H1 (cell line): ENCODE results near the gene SLC4A1AP. TPM values are rescaled to one million over a fixed set of nuclear protein-coding genes. Genes with fewer than 3 reads are reported as not detected.

Source experiments
- CTCF ChIA-PET: fragments of 300-600 bp; sonication (Branson Sonifier 250); formaldehyde crosslinking; loops from one replicate; lab custom pipeline; 2021; ENCODE audit not compliant: partially characterized antibody; lab: Charles Lee
- POLR2A ChIA-PET: fragments of 300-600 bp; sonication (Branson Sonifier 250); formaldehyde crosslinking; loops from one replicate; lab custom pipeline; 2021; ENCODE audit warnings: inconsistent platforms; ENCODE audit not compliant: partially characterized antibody; lab: Charles Lee
- DNase-seq, 2 experiments: peaks; one replicate each; pipeline versions ENCODE4 v3.0.0 to v3.0.0-alpha.2; 2010 to 2022; ENCODE audit warnings: low spot score in 2 of 2, low read depth in 1 of 2, mixed read lengths in 1 of 2
- FAIRE-seq: peaks from 2 replicates; lab custom pipeline; 2011; peaks lifted over from hg19 to GRCh38; lab: Jason Lieb, UNC
- H2AFZ ChIP-seq: 2 replicates; pipeline ENCODE4 v1.8.1; 2012; ENCODE audit warnings: low read length, inconsistent platforms
- H2AK5ac ChIP-seq: 2 replicates; pipeline ENCODE4 v1.6.1; 2013; ENCODE audit warnings: low read depth, low read length
- H2BK120ac ChIP-seq: replicated peaks from 2 replicates; pipeline ENCODE3; 2013; ENCODE audit warnings: low read depth, low read length, inconsistent platforms
- H2BK12ac ChIP-seq: 2 replicates; pipeline ENCODE4 v1.6.1; 2013; ENCODE audit warnings: low read depth, low read length
- H2BK15ac ChIP-seq: 2 replicates; pipeline ENCODE4 v1.6.1; 2013; ENCODE audit warnings: low read length
- H2BK20ac ChIP-seq: 2 replicates; pipeline ENCODE4 v1.6.1; 2013; ENCODE audit warnings: low read length
- H2BK5ac ChIP-seq: 2 replicates; pipeline ENCODE4 v1.6.1; 2013; ENCODE audit warnings: low read depth, low read length
- H3K14ac ChIP-seq: 2 replicates; pipeline ENCODE4 v1.6.1; 2013; ENCODE audit warnings: inconsistent platforms; ENCODE audit not compliant: insufficient read length
- H3K18ac ChIP-seq: 2 replicates; pipeline ENCODE4 v1.6.1; 2013; ENCODE audit warnings: low read length; ENCODE audit errors: extremely low read depth
- H3K23ac ChIP-seq: 2 replicates; pipeline ENCODE4 v1.6.1; 2013; ENCODE audit warnings: inconsistent platforms; ENCODE audit not compliant: insufficient read length
- H3K23me2 ChIP-seq: 2 replicates; pipeline ENCODE4 v1.6.1; 2013; ENCODE audit warnings: low read depth, low read length
- H3K27ac ChIP-seq: 2 replicates; pipeline ENCODE4 v1.6.1; 2011; ENCODE audit warnings: low read depth, low read length, inconsistent platforms
- H3K27me3 ChIP-seq, 4 experiments: replicated peaks in 1 of 4; 1 replicate in 1 of 4; 2 replicates in 3 of 4; pipeline versions ENCODE4 v1.6.1 to v1.8.1; 2011 to 2013; ENCODE audit warnings: low read length in 3 of 4, mild to moderate bottlenecking in 3 of 4, inconsistent platforms in 2 of 4, mixed read lengths in 2 of 4, moderate library complexity in 1 of 4; ENCODE audit not compliant: control insufficient read depth in 3 of 4, insufficient read depth in 3 of 4; ENCODE audit errors: extremely low read depth in 1 of 4
- H3K36me3 ChIP-seq, 4 experiments: 2 replicates each; pipeline versions ENCODE4 v1.6.1 to v1.8.1; 2011 to 2013; ENCODE audit warnings: mild to moderate bottlenecking in 4 of 4, low read length in 3 of 4, moderate library complexity in 2 of 4, control low read depth in 1 of 4, inconsistent platforms in 1 of 4; ENCODE audit not compliant: insufficient read depth in 4 of 4, control insufficient read depth in 2 of 4
- H3K4ac ChIP-seq: replicated peaks from 2 replicates; pipeline ENCODE3; 2013; ENCODE audit warnings: low read length, low read depth, mixed read lengths, inconsistent platforms; ENCODE audit not compliant: insufficient read length
- H3K4me1 ChIP-seq, 4 experiments: replicated peaks in 1 of 4; 1 replicate in 1 of 4; 2 replicates in 3 of 4; pipeline versions ENCODE4 v1.6.1 to v1.8.1; 2011 to 2013; ENCODE audit warnings: low read length in 3 of 4, inconsistent platforms in 2 of 4, mixed read lengths in 1 of 4; ENCODE audit not compliant: insufficient read depth in 4 of 4, control insufficient read depth in 3 of 4
- H3K4me2 ChIP-seq, 2 experiments: 2 replicates each; pipeline versions ENCODE4 v1.6.1 to v1.8.1; 2011 to 2013; ENCODE audit warnings: low read depth in 2 of 2, low read length in 2 of 2, control low read depth in 1 of 2, inconsistent platforms in 1 of 2, mild to moderate bottlenecking in 1 of 2; ENCODE audit not compliant: insufficient read depth in 1 of 2
- H3K4me3 ChIP-seq, 4 experiments: fragments of 200-600, 300-600 bp in 1 of 4; sonication (generic), shearing (Covaris generic), sonication (Bioruptor Twin) in 1 of 4; 2 replicates each; pipeline versions ENCODE4 v1.5.1 to v1.8.1; 2011 to 2016; ENCODE audit warnings: low read length in 4 of 4, low read depth in 3 of 4, control low read depth in 2 of 4, inconsistent platforms in 2 of 4, mild to moderate bottlenecking in 2 of 4, mixed read lengths in 1 of 4, moderate library complexity in 1 of 4; ENCODE audit not compliant: insufficient read depth in 2 of 4; ENCODE audit errors: extremely low read depth in 1 of 4
- H3K56ac ChIP-seq: replicated peaks from 2 replicates; pipeline ENCODE3; 2013; ENCODE audit warnings: low read depth, mild to moderate bottlenecking, mixed read lengths, low read length, inconsistent platforms; ENCODE audit not compliant: insufficient read length
- H3K79me1 ChIP-seq: 2 replicates; pipeline ENCODE4 v1.6.1; 2013; ENCODE audit warnings: low read depth, low read length, control low read depth
- H3K79me2 ChIP-seq, 2 experiments: 2 replicates each; pipeline versions ENCODE4 v1.6.1 to v1.8.1; 2012 to 2013; ENCODE audit warnings: low read length in 2 of 2, mild to moderate bottlenecking in 2 of 2, inconsistent platforms in 1 of 2; ENCODE audit not compliant: insufficient read depth in 2 of 2, control insufficient read depth in 1 of 2
- H3K9ac ChIP-seq, 4 experiments: replicated peaks in 1 of 4; 1 replicate in 1 of 4; 2 replicates in 3 of 4; pipeline versions ENCODE4 v1.6.1 to v1.8.1; 2011 to 2013; ENCODE audit warnings: low read depth in 3 of 4, low read length in 3 of 4, control low read depth in 2 of 4, mild to moderate bottlenecking in 2 of 4, moderate library complexity in 2 of 4, inconsistent platforms in 1 of 4; ENCODE audit errors: extremely low read depth in 1 of 4
- H3K9me3 ChIP-seq, 2 experiments: 2 replicates each; pipeline versions ENCODE4 v1.6.1 to v1.8.1; 2012 to 2013; ENCODE audit warnings: mild to moderate bottlenecking in 2 of 2, moderate library complexity in 2 of 2, control low read depth in 1 of 2, inconsistent platforms in 1 of 2, low read depth in 1 of 2, low read length in 1 of 2, mixed read lengths in 1 of 2; ENCODE audit not compliant: insufficient read depth in 2 of 2
- H4K20me1 ChIP-seq, 2 experiments: replicated peaks in 1 of 2; 2 replicates each; pipeline versions ENCODE3 to v1.8.1; 2011 to 2013; ENCODE audit warnings: inconsistent platforms in 2 of 2, low read length in 2 of 2, mild to moderate bottlenecking in 1 of 2; ENCODE audit not compliant: insufficient read depth in 2 of 2, control insufficient read depth in 1 of 2
- H4K5ac ChIP-seq: 2 replicates; pipeline ENCODE4 v1.6.1; 2013; ENCODE audit warnings: low read length, low read depth, mixed read lengths, inconsistent platforms; ENCODE audit not compliant: insufficient read length
- H4K8ac ChIP-seq: 2 replicates; pipeline ENCODE4 v1.8.0; 2013; ENCODE audit warnings: mild to moderate bottlenecking, moderate library complexity, low read length, inconsistent platforms; ENCODE audit not compliant: insufficient read depth; ENCODE audit errors: extremely low read depth
- H4K91ac ChIP-seq: replicated peaks from 2 replicates; pipeline ENCODE3; 2013; ENCODE audit warnings: low read length, mixed read lengths, inconsistent platforms; ENCODE audit not compliant: insufficient read length
- CEBPB ChIP-seq: IDR thresholded peaks from 2 replicates; pipeline ENCODE4 v1.6.1; 2012; ENCODE audit warnings: low read depth, low read length
- JUND ChIP-seq: IDR thresholded peaks from 2 replicates; pipeline ENCODE4 v1.6.1; 2011; ENCODE audit warnings: mild to moderate bottlenecking, improper control_type of control experiment, low read length
- NRF1 ChIP-seq: IDR thresholded peaks from 2 replicates; pipeline ENCODE4 v1.6.1; 2011; ENCODE audit warnings: mild to moderate bottlenecking, low read depth, low read length, improper control_type of control experiment
- SP1 ChIP-seq: IDR thresholded peaks from 2 replicates; pipeline ENCODE4 v1.6.1; 2011; ENCODE audit warnings: low read depth, low read length
- TCF12 ChIP-seq: IDR thresholded peaks from 2 replicates; pipeline ENCODE4 v1.6.1; 2011; ENCODE audit warnings: low read depth, mild to moderate bottlenecking, low read length
- WGBS, 2 experiments: shearing (Covaris generic) in 1 of 2; methylation state at CpG; one replicate each; pipeline versions ENCODE4 v1.1.6 to v1.1.7; 2013 to 2015; ENCODE audit warnings: low lambda C conversion rate in 2 of 2, mixed read lengths in 2 of 2, inconsistent platforms in 1 of 2, low coverage in 1 of 2, missing lambda C conversion rate in 1 of 2; ENCODE audit not compliant: insufficient replicate concordance in 2 of 2, insufficient coverage in 1 of 2, insufficient read length in 1 of 2; ENCODE audit errors: extremely low coverage in 1 of 2, missing lambda C conversion rate in 1 of 2; 5-methylcytosine and 5-hydroxymethylcytosine counted together
- polyA plus RNA-seq, 7 experiments: library from polyadenylated mRNA; depleted of rRNA in 3 of 7; stranded (reverse) in 5 of 7; unstranded in 2 of 7; fragments of >200 nt in 5 of 7; fragments of 200-250 nt in 2 of 7; gene quantifications; 1 replicate in 5 of 7; 2 replicates in 1 of 7; 4 replicates in 1 of 7; pipeline versions ENCODE4 v1.2.1 to v1.2.3, GENCODE V29; 2011 to 2013; ENCODE audit warnings: missing spikeins in 2 of 7, mixed read lengths in 2 of 7
- total RNA-seq: library from RNA; stranded (reverse); fragmentation: NEBNext Ultra II Directional; extraction: Animal tissue kit (Norgen Biotek cat#: 25700); gene quantifications from 2 replicates; pipeline ENCODE4 v1.2.1, GENCODE V29; 2021
- TF ChIP-seq, protein P1 (sequence below): IDR thresholded peaks from 2 replicates; pipeline ENCODE4 v1.6.1; 2012; ENCODE audit warnings: low read length, inconsistent platforms
- TF ChIP-seq, protein P2 (sequence below): IDR thresholded peaks from 2 replicates; pipeline ENCODE4 v1.6.1; 2011; ENCODE audit warnings: low read depth, mild to moderate bottlenecking, low read length; ENCODE audit not compliant: insufficient read depth

Gene SLC4A1AP
- total and polyA plus RNA-seq, 2 of the 8 experiments (the other 6 are each of a cell fraction or from before 2014, with no cell fraction given): 8.1 to 18.4 TPM

DNA sequence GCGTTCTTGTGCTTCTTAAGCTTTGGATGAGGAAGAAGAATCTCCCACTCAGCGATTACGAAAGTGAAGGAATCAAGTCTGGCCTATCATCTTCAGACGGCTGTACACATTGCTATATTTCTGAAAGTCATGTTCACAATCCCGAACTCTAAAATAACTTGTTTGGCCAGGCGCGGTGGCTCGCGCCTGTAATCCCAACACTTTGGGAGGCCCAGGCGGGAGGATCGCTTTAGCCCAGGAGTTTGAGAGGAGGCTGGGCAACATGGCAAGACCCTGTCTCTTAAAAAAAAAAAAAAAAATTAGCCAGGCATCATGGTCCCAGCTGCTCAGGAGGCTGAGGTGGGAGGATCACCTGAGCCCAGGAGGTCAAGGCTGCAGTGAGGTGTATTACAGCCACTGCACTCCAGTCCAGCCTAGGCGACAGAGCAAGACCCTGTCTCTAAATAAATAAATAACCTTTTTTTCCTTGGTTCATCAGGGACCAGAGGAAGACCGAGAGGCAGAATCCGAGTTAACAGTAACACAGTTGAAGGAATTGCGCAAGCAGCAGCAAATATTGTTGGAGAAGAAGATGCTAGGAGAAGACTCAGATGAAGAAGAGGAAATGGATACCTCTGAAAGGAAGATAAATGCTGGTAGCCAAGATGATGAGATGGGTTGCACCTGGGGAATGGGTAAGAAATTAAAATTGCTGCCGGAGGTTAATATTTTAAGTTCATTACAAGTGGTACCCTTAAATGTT, 1.1 kb downstream of the SLC4A1AP start:
- no peak overlapping the region for H2BK20ac ChIP-seq
- H3K56ac ChIP-seq: no peak overlapping the region
- no peak for DNase-seq
- no peak overlapping the region for H3K18ac ChIP-seq
- WGBS, 2 experiments: 79% methylated on average over 16 of the region's 16 CpGs; no CpG with 5 or more reads in 1 of the 2 experiments
- H3K4me3 ChIP-seq: peak overlapping the region; percentile 50 to 100 (median 88)
- H2BK120ac ChIP-seq: no peak overlapping the region
- ChIA-PET POLR2A (interaction anchor here (0.7 to 2.1 kb wide), 4 partner anchors 10 to 1553 kb away, joined by 3 to 12 read pairs (median 6); partner anchors contain the start of genes CCDC121, GPN1 and PPM1G), CTCF (interaction anchor here (0.5 to 3.9 kb wide), 3 partner anchors 13 to 29 kb away, joined by 3 to 34 read pairs (median 3); no protein-coding TSS in a partner anchor)
- H3K79me1 ChIP-seq: no peaks in the 10 kb centered on the region
- peak overlapping the region in 2 of 4 experiments; percentile 89 to 98; a peak in 4 of 7 replicates for H3K9ac ChIP-seq
- no peaks in the 10 kb centered on the region for H3K9me3 ChIP-seq
- H4K20me1 ChIP-seq: no peaks in the 10 kb centered on the region
- H2BK15ac ChIP-seq: no peak overlapping the region
- H4K5ac ChIP-seq: no peak overlapping the region
- TF ChIP-seq TCF12 (no peak), SP1 (no peak), CEBPB (peak; percentile 78; the same call in 1 of the 2 replicates), NRF1 (no peak), JUND (no peak)
- TF ChIP-seq, protein P1, sequence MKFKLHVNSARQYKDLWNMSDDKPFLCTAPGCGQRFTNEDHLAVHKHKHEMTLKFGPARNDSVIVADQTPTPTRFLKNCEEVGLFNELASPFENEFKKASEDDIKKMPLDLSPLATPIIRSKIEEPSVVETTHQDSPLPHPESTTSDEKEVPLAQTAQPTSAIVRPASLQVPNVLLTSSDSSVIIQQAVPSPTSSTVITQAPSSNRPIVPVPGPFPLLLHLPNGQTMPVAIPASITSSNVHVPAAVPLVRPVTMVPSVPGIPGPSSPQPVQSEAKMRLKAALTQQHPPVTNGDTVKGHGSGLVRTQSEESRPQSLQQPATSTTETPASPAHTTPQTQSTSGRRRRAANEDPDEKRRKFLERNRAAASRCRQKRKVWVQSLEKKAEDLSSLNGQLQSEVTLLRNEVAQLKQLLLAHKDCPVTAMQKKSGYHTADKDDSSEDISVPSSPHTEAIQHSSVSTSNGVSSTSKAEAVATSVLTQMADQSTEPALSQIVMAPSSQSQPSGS: no peak
- TF ChIP-seq, protein P2, sequence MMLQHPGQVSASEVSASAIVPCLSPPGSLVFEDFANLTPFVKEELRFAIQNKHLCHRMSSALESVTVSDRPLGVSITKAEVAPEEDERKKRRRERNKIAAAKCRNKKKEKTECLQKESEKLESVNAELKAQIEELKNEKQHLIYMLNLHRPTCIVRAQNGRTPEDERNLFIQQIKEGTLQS: no peak
- H3K23me2 ChIP-seq: peaks cover 8% of the 10 kb centered on the region; the same call in 1 of the 2 replicates
- no peak overlapping the region for H3K23ac ChIP-seq
- H4K91ac ChIP-seq: no peak overlapping the region
- H3K27ac ChIP-seq: no peak overlapping the region
- H3K4me1 ChIP-seq: peaks cover 0 to 1% (median 0%) of the 10 kb centered on the region in 4 experiments; a peak in 2 of 7 replicates
- H3K36me3 ChIP-seq: peaks cover 3 to 42% (median 18%) of the 10 kb centered on the region in 4 experiments; a peak in 7 of 8 replicates
- H2BK12ac ChIP-seq: no peak overlapping the region
- no peaks in the 10 kb centered on the region for H3K27me3 ChIP-seq
- no peak overlapping the region for H3K14ac ChIP-seq
- H2AK5ac ChIP-seq: no peak overlapping the region
- peaks cover 0 to 24% of the 10 kb centered on the region in 2 experiments; a peak in 2 of 4 replicates for H3K79me2 ChIP-seq
- no peak overlapping the region for H2BK5ac ChIP-seq
- H4K8ac ChIP-seq: no peak overlapping the region
- peak overlapping the region; percentile 68 to 96 for H3K4me2 ChIP-seq
- H3K4ac ChIP-seq: no peak overlapping the region
- no peak for FAIRE-seq
- H2AFZ ChIP-seq: peak overlapping the region; percentile 99; the same call in 1 of the 2 replicates
